OCI-LY1 (cell line): ENCODE data around the gene KLF7.

Experiments used
- CTCF ChIP-seq: fragments of 200-600 bp; sonication (generic), shearing (Covaris generic); IDR thresholded peaks from 2 replicates; pipeline ENCODE4 v1.5.1; 2017; ENCODE audit warnings: mild to moderate bottlenecking, antibody characterized with exemption, low read length, moderate library complexity, mixed read lengths
- EZH2 ChIP-seq: fragments of 200-600 bp; sonication (generic), shearing (Covaris generic); IDR thresholded peaks from 2 replicates; pipeline ENCODE4 v1.8.0; 2017; ENCODE audit warnings: borderline replicate concordance, mixed run types, mild to moderate bottlenecking, antibody characterized with exemption, low read length, moderate library complexity, mixed read lengths

GRCh38 chr2:207214446-207214845 lies 48.7 kb upstream of the KLF7 start:
- TF ChIP-seq CTCF (no peak), EZH2 (no peak)
